Stimulated activated CD8-positive, alpha-beta memory T cell treated with anti-CD3 and anti-CD28 coated beads, Interleukin-4, amount 100 ng/mL, for 24 hours (primary cell): ENCODE data around the gene MAML3.

ENCODE experiments used
- DNase-seq: peaks from one replicate; pipeline ENCODE4 v3.0.0-alpha.2; 2020; ENCODE audit warnings: low read depth

The MAML3 gene

GRCh38 chr4:140071806-140072205 is 82.2 kb downstream of the MAML3 start:
- peak; percentile 45 for DNase-seq

GRCh38 chr4:140070973-140071372 is 83.0 kb downstream of the MAML3 start:
- DNase-seq, result no peak

- DNase-seq, result no peak
Measured at GRCh38 chr4:140070366-140070765, 83.6 kb downstream of the MAML3 start.

DNA sequence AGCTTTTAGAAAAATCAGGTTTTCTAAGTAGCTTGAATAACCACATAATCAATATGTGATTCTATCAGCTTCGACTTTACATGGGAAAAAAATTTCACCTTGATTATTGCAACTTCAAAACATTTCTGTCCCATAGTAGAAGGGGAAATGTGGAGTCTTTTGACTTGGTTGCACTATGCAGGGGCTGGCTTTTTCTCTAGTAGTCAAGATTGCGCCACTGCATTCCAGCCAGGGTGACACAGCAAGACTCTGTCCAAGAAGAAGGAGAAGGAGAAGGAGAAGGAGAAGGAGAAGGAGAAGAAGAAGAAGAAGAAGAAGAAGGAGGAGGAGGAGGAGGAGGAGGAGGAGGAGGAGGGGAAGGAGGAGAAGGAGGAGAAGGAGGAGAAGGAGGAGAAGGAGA is 84.9 kb downstream of the MAML3 start:
- DNase-seq, result no peak

DNA sequence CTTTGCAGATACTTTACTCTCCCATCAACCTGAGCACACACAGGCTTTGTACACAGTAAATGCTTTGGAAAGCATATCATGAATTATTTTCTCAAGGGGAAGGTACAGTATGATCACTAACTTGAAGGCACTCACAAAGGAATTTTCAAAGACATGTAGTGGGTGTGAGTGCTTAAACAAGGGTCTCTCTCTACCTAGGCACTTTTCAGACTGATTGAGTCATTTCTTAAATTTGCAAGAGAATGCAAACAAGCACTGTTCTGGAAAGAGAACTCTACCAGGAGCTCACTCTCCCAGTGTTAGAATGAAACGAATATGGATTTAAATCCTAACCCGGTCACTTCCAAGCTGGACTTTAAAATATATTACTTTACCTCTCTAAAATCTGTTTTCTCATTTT is 85.7 kb downstream of the MAML3 start:
- no peak for DNase-seq

GRCh38 chr4:140066031-140066930 is 87.7 kb downstream of the MAML3 start:
- no peak for DNase-seq

- DNase-seq, result no peak
Measured at GRCh38 chr4:140065393-140065792, 88.6 kb downstream of the MAML3 start.

DNA sequence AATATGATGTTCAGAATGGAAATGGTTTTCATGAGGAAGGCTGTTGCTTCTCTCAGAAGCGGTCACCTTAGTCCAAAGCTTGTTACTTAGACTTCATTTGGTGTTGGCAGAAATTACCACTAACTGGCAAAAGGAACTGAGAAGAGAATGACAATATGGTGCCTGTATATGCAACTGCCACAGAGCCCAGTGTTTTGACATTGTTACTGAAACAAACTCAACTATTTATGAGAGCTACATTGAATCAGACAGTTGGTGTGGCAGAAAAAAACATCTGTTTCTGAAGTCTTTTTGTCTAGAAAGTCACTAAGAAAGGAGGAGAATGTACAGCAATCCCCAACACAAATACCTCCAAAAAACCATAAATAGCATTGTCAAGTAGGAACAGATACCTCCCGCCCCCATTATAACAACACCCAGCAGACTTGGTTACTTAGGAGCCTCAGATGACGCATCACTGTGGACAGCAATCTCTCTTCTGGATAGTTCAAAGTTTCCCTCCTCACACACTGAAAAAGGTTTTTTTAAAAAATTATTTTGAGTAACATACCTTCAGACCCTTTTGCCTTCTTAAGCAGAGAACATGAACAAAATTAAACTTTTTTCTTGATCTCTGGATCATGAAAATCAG is 92.2 kb downstream of the MAML3 start:
- no peak for DNase-seq

DNA sequence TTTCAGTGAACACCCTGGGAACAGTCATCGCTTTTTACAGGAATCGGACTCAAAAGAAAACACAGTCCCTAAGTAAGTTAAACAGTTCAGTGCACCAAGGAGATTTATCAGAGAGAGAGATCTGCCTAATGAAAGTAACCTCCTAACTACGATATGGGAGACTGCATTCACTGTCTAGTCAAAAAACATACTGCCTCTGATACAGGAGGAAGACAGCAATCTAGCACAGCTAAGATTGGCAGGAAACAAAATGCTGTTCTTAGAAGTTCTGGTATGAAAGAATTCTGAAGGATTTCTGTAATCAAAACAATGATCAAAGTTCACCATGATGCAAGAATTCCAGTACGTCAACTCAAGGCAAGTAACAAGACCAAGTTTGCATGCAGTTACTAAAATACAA is 92.8 kb downstream of the MAML3 start:
- no peak for DNase-seq

- DNase-seq, result no peak
Measured at GRCh38 chr4:140059159-140059558, 94.8 kb downstream of the MAML3 start.

GRCh38 chr4:140057701-140058100 is 96.3 kb downstream of the MAML3 start:
- no peak for DNase-seq

DNA sequence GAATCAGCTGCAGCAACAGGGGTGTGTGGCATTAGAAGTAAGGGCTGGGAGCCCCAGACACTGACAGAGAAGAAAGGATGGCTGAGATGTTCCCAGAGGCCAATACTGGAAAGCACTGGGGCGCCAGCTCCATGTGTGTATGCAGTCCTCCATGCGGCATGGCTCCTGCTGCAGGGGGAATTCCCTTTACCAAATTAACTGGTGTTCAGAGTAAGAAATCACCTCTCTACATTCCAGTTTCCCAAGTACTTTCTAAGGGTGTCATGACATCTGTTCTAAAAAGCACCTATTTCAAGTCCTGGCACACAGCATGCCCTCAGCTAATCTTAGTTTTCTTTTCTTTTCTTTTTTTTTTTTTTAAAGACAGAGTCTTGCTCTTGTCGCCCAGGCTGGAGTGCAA is 98.0 kb downstream of the MAML3 start:
- DNase-seq, result no peak

DNA sequence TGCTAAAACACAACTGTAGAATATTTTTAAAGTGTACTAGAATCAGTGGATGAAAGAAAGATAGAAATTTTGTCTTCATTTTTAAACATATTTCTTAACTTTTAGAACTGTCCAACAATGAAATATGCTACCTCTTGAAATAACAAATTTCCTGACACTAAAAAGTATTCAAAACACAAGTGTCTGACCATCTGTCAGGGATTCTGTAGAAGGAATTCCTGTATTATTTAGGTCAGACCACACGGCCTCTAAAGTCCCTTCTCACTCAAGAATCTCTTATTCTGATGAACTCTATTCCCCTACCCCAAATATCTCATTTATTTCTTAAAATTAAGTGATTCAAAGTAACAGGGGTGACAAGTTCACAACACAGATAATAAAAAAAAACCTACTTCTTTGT is 99.1 kb downstream of the MAML3 start:
- DNase-seq, result no peak

- no peak for DNase-seq
Measured at GRCh38 chr4:140053185-140053584, 100.8 kb downstream of the MAML3 start.

GRCh38 chr4:140052050-140052449 is 101.9 kb downstream of the MAML3 start:
- no peak for DNase-seq

- no peak for DNase-seq
Measured at GRCh38 chr4:140049849-140050637, 103.9 kb downstream of the MAML3 start.

- no peak for DNase-seq
Measured at GRCh38 chr4:140049024-140049848, 104.7 kb downstream of the MAML3 start.

DNA sequence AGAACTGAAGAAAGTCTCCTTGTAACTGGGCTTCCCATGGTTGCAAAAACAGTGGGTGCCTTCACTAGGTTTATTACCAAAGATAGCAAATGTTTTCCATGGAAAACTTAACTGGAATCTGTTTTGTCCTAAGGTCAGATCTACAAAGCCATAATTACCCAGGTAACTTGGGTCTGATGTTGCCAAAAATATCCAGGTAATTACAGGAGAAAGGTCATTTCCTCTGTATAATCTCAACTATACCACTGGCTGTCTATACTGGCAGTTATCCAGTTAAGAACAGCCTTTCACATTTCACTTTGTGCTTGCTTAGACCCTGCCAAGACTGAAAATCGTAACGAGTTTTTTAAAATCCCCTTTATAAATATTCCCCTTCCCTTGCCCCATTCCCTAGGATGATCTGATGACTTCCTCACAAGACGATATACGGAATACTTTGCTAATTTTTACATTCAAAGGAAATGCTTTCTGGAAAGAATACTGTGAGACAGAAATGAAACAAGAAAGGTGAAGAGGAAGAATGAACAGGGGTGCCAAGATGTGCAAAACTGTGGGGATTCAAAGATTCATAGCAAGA is 105.5 kb downstream of the MAML3 start:
- no peak for DNase-seq

DNA sequence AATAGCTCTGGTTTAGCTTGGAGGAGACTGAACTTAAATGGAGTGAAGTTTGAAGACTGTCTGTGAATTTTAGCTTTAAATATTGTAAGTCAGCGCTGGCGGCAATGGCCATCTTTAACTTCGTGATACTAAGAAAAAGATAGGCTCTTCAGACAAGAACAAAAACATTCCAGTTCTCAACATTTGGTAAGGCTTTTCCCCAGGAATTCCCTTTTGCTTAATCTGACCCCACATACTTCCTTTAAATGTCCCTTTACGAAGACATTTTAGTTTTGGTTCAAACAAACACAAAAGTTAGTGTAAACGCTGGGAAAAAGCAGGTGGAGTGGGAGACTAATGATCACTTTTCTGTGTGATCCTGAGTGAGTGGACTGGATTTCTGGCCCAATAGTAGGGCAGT is 106.2 kb downstream of the MAML3 start:
- DNase-seq, result no peak

GRCh38 chr4:140047017-140047640 is 106.9 kb downstream of the MAML3 start:
- no peak for DNase-seq

DNA sequence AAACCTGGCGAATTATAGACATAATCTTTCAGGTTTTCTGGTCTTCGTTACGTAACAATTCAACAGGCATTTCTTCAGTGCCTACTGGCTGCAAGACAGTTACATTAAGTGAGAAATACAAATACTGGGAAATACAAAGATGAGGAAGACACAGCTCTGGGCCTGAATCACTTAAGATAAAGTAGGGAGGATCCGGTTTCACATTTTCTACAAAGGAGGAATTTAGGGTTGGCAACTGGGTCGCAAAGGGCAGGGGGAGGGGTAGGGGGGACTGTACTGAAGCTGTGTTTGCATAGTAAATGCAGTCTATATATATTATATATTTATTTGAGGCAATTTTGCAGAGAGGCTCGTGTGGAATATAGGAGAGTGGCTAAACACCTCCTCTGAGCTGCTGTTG is 107.4 kb downstream of the MAML3 start:
- no peak for DNase-seq
